Measurements from ENCODE around the gene RIN2.
A peak's percentile ranks its signal among the peaks of the same experiment; 100 is the strongest.

The RIN2 gene

GRCh38 chr20:19765913-19766312, 7.9 kb downstream of the RIN2 start:
- no peak for DNase-seq

- DNase-seq: no peak
Measured at GRCh38 chr20:19767070-19767469, 9.0 kb downstream of the RIN2 start.

- DNase-seq: no peak
Measured at GRCh38 chr20:19768325-19768842, 10.3 kb downstream of the RIN2 start.

GRCh38 chr20:19769507-19769906, 11.4 kb downstream of the RIN2 start:
- DNase-seq: no peak

GRCh38 chr20:19770375-19770774, 12.3 kb downstream of the RIN2 start:
- DNase-seq: no peak

- DNase-seq: no peak
Measured at GRCh38 chr20:19771031-19771430, 13.0 kb downstream of the RIN2 start.

GRCh38 chr20:19773471-19773870, 15.4 kb downstream of the RIN2 start:
- DNase-seq: no peak

- no peak for DNase-seq
Measured at GRCh38 chr20:19774135-19774933, 16.3 kb downstream of the RIN2 start.

- no peak for DNase-seq
Measured at GRCh38 chr20:19775353-19776253, 17.5 kb downstream of the RIN2 start.

- DNase-seq: no peak
Measured at GRCh38 chr20:19777315-19777714, 19.3 kb downstream of the RIN2 start.

GRCh38 chr20:19777981-19778380, 19.9 kb downstream of the RIN2 start:
- no peak for DNase-seq

- no peak for DNase-seq
Measured at GRCh38 chr20:19778404-19778803, 20.3 kb downstream of the RIN2 start.

- DNase-seq: peak; percentile 52
Measured at GRCh38 chr20:19779634-19780033, 21.6 kb downstream of the RIN2 start.

GRCh38 chr20:19780261-19780660, 22.2 kb downstream of the RIN2 start:
- DNase-seq: no peak

- DNase-seq: no peak
Measured at GRCh38 chr20:19781235-19781634, 23.2 kb downstream of the RIN2 start.

GRCh38 chr20:19782669-19783068, 24.6 kb downstream of the RIN2 start:
- no peak for DNase-seq

- no peak for DNase-seq
Measured at GRCh38 chr20:19783966-19784401, 25.9 kb downstream of the RIN2 start.

GRCh38 chr20:19784511-19785172, 26.6 kb downstream of the RIN2 start:
- DNase-seq: peak; percentile 67

- no peak for DNase-seq
Measured at GRCh38 chr20:19785173-19785982, 27.3 kb downstream of the RIN2 start.

- no peak for DNase-seq
Measured at GRCh38 chr20:19785983-19786285, 27.9 kb downstream of the RIN2 start.

- DNase-seq: no peak
Measured at GRCh38 chr20:19786311-19786710, 28.3 kb downstream of the RIN2 start.

GRCh38 chr20:19787366-19787765, 29.3 kb downstream of the RIN2 start:
- DNase-seq: no peak

All from RPMI8226 (cell line).